Gastroesophageal sphincter (tissue), 3 donors: ENCODE results near the gene ERBB4.

Source experiments
- CTCF ChIP-seq, 4 experiments: fragments of 200-600 bp in 2 of 4; fragments of 450-650 bp in 2 of 4; sonication (generic) in 1 of 4; IDR thresholded peaks; one replicate each; pipeline ENCODE4 v1.5.1; 2017 to 2019; ENCODE audit warnings: antibody characterized with exemption in 4 of 4, mild to moderate bottlenecking in 2 of 4, moderate library complexity in 2 of 4
- EP300 ChIP-seq: sonication (generic); formaldehyde crosslinking; IDR thresholded peaks from one replicate; pipeline ENCODE4 v1.6.1; 2017; ENCODE audit warnings: antibody characterized with exemption, mild to moderate bottlenecking

- TF ChIP-seq CTCF (IDR thresholded peaks at IDR 0.05) (no peak), EP300 (no peak)
Observed at GRCh38 chr2:212237350-212238095, 301.1 kb downstream of the ERBB4 start.
